NOMO-1 (cell line): ENCODE results near the gene CRIP2.

ENCODE experiments used
- DNase-seq, 2 experiments: peaks; one replicate each; lab custom pipeline; 2025; ENCODE audit not compliant: unreplicated experiment in 2 of 2; lab: John Stamatoyannopoulos, UW

The CRIP2 gene

GRCh38 chr14:105495990-105496830, 21.6 kb downstream of the CRIP2 start:
- no peak for DNase-seq

- DNase-seq = no peak
Measured at GRCh38 chr14:105496831-105497591, 22.4 kb downstream of the CRIP2 start.

- DNase-seq = no peak
Measured at GRCh38 chr14:105497671-105498429, 23.2 kb downstream of the CRIP2 start.

- no peak for DNase-seq
Measured at GRCh38 chr14:105498430-105499255, 24.0 kb downstream of the CRIP2 start.

GRCh38 chr14:105499256-105500035, 24.8 kb downstream of the CRIP2 start:
- DNase-seq = no peak

- no peak for DNase-seq
Measured at GRCh38 chr14:105500036-105500725, 25.6 kb downstream of the CRIP2 start.

GRCh38 chr14:105500726-105501101, 26.1 kb downstream of the CRIP2 start:
- no peak for DNase-seq

- DNase-seq = no peak
Measured at GRCh38 chr14:105501504-105502291, 27.1 kb downstream of the CRIP2 start.

GRCh38 chr14:105502446-105503295, 28.1 kb downstream of the CRIP2 start:
- no peak for DNase-seq

- no peak for DNase-seq
Measured at GRCh38 chr14:105503296-105503640, 28.6 kb downstream of the CRIP2 start.

- DNase-seq = no peak
Measured at GRCh38 chr14:105503935-105504692, 29.5 kb downstream of the CRIP2 start.

GRCh38 chr14:105505101-105505500, 30.5 kb downstream of the CRIP2 start:
- no peak for DNase-seq

GRCh38 chr14:105507247-105507646, 32.6 kb downstream of the CRIP2 start:
- no peak for DNase-seq

GRCh38 chr14:105508069-105508468, 33.4 kb downstream of the CRIP2 start:
- no peak for DNase-seq

GRCh38 chr14:105508601-105509000, 34.0 kb downstream of the CRIP2 start:
- no peak for DNase-seq

GRCh38 chr14:105517096-105517495, 42.5 kb downstream of the CRIP2 start:
- no peak for DNase-seq
